Cerebellar cortex (tissue), 1 donor: Measurements from ENCODE around the gene WNT3A.

ENCODE experiments used
- DNase-seq: peaks from one replicate; pipeline ENCODE4 v3.0.0-alpha.2; 2015; ENCODE audit warnings: low spot score

Gene WNT3A

GRCh38 chr1:228048659-228049298 is 42.0 kb downstream of the WNT3A start:
- DNase-seq = no peak

- DNase-seq = no peak
Measured at GRCh38 chr1:228050571-228051231, 43.9 kb downstream of the WNT3A start.

- no peak for DNase-seq
Measured at GRCh38 chr1:228058172-228058948, 51.6 kb downstream of the WNT3A start.

GRCh38 chr1:228058949-228059633 is 52.3 kb downstream of the WNT3A start:
- DNase-seq = no peak

- no peak for DNase-seq
Measured at GRCh38 chr1:228059634-228060457, 53.0 kb downstream of the WNT3A start.

GRCh38 chr1:228060458-228061190 is 53.8 kb downstream of the WNT3A start:
- no peak for DNase-seq

GRCh38 chr1:228061411-228062084 is 54.8 kb downstream of the WNT3A start:
- no peak for DNase-seq

GRCh38 chr1:228062085-228062791 is 55.4 kb downstream of the WNT3A start:
- no peak for DNase-seq

- DNase-seq = no peak
Measured at GRCh38 chr1:228062812-228063211, 56.0 kb downstream of the WNT3A start.

- DNase-seq = no peak
Measured at GRCh38 chr1:228063251-228064191, 56.7 kb downstream of the WNT3A start.

- DNase-seq = no peak
Measured at GRCh38 chr1:228064296-228064695, 57.5 kb downstream of the WNT3A start.

GRCh38 chr1:228064741-228065542 is 58.1 kb downstream of the WNT3A start:
- DNase-seq = no peak

- no peak for DNase-seq
Measured at GRCh38 chr1:228065543-228066347, 58.9 kb downstream of the WNT3A start.

GRCh38 chr1:228066416-228066815 is 59.6 kb downstream of the WNT3A start:
- no peak for DNase-seq

- no peak for DNase-seq
Measured at GRCh38 chr1:228066891-228067654, 60.3 kb downstream of the WNT3A start.

- no peak for DNase-seq
Measured at GRCh38 chr1:228068359-228068758, 61.6 kb downstream of the WNT3A start.
